Choroid plexus epithelial cell (primary cell): Measurements from ENCODE around the gene BPIFB6.

Experiments used
- DNase-seq: peaks from one replicate; pipeline ENCODE4 v3.0.0-alpha.2; 2010; ENCODE audit warnings: low read depth
- H3K4me3 ChIP-seq: 2 replicates; pipeline ENCODE4 v1.5.1; 2011; ENCODE audit warnings: low read depth, mild to moderate bottlenecking, control low read depth, low read length, moderate library complexity
- TF ChIP-seq, protein P1 (sequence below): conservative IDR thresholded peaks from 2 replicates; pipeline ENCODE4 v1.5.1; 2011; ENCODE audit warnings: low read depth, mild to moderate bottlenecking, control low read depth, inconsistent platforms, low read length, moderate library complexity

Gene BPIFB6

GRCh38 chr20:33074675-33075074 lies 43.2 kb downstream of the BPIFB6 start:
- TF ChIP-seq, protein P1, sequence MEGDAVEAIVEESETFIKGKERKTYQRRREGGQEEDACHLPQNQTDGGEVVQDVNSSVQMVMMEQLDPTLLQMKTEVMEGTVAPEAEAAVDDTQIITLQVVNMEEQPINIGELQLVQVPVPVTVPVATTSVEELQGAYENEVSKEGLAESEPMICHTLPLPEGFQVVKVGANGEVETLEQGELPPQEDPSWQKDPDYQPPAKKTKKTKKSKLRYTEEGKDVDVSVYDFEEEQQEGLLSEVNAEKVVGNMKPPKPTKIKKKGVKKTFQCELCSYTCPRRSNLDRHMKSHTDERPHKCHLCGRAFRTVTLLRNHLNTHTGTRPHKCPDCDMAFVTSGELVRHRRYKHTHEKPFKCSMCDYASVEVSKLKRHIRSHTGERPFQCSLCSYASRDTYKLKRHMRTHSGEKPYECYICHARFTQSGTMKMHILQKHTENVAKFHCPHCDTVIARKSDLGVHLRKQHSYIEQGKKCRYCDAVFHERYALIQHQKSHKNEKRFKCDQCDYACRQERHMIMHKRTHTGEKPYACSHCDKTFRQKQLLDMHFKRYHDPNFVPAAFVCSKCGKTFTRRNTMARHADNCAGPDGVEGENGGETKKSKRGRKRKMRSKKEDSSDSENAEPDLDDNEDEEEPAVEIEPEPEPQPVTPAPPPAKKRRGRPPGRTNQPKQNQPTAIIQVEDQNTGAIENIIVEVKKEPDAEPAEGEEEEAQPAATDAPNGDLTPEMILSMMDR: no peak
- no peak overlapping the region for H3K4me3 ChIP-seq
- DNase-seq: no peak

- H3K4me3 ChIP-seq: no peak overlapping the region
- no peak for DNase-seq
- TF ChIP-seq, protein P1: no peak
These were observed 43.8 kb downstream of the BPIFB6 start for GRCh38 chr20:33075281-33075680.

DNA sequence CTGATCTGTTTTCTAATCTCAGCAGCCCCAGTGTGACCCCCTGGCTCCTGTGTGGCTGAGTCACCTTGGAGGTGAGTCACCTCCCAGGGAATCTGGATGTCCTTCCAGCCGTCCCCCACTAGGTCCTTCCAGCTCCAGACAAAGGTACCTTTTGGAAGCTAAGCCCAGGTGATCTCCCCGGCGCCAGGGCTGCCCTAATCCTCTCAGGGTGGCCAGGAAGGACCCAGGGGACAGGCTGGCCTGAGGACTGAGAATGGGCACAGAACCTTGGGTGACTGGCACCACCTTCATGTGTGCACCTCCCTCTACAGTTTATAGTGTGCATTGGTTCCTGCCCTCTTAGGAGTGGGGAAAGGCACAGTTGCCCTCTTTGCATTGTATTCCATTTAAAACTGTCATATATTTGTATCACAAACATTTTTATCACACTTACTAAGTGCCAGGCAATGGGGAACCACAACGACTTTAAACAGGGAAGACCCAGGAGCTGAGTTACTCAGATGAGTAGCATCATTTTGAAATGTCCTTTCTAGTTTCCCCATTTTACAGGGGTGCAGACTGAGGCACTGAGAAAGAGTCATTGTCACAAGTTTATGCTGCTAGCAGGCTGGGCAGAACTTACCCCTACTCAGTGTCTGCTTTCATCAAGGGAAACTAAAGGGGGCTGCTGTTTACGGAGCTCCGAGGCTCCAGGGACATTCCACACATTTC lies 45.4 kb downstream of the BPIFB6 start:
- peak; percentile 9 for DNase-seq
- H3K4me3 ChIP-seq: no peak overlapping the region
- TF ChIP-seq, protein P1: peak; percentile 47

- no peak within 1 kb of the TSS for H3K4me3 ChIP-seq
- TF ChIP-seq, protein P1: no peak
- DNase-seq: peak; percentile 7
These were observed 47.8 kb downstream of the BPIFB6 start, which contains the start of gene BPIFB4 for GRCh38 chr20:33079259-33079658. Gene BPIFB4, plus strand, starts transcription at chr20:33079643. Its CDS starts 1,884 bp downstream, at chr20:33081527.

DNA sequence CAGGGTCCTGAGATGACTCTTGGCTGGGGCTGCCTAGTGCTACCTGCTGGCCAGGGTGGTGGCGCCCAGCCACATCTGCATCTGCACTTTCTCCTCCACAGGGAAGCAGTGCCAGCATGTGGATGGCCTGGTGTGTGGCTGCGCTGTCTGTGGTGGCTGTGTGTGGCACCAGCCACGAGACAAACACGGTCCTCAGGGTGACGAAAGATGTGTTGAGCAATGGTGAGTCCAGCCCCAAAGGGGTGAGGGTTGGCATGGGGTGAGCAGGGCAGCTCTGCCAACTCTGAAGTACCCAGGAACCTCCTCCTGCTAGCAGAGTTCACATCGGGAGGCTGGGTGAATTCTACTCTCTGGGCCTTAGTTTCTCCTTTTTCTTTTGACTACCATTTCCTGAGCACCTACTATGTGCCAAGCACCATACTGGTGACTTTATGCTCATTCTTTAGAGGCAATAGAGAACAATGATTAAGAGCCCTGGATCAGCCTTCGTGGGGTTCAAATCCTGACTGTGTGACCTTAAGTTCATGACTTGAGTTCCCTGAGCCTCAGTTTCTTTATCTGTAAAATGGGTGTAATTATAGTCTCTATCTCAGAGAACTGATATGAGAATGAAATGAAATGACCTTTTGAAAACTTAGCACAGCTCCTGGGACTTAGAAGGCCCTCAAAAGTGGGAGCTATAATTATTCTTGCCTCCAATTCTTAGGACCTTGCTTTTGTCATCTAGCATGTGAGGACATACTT lies 50.1 kb downstream of the BPIFB6 start:
- no peak for DNase-seq
- TF ChIP-seq, protein P1: no peak
- no peak overlapping the region for H3K4me3 ChIP-seq

GRCh38 chr20:33082546-33082945 lies 51.1 kb downstream of the BPIFB6 start:
- H3K4me3 ChIP-seq: no peak overlapping the region
- TF ChIP-seq, protein P1: no peak
- DNase-seq: no peak
